ENCODE results near the gene NR3C1.

DNA sequence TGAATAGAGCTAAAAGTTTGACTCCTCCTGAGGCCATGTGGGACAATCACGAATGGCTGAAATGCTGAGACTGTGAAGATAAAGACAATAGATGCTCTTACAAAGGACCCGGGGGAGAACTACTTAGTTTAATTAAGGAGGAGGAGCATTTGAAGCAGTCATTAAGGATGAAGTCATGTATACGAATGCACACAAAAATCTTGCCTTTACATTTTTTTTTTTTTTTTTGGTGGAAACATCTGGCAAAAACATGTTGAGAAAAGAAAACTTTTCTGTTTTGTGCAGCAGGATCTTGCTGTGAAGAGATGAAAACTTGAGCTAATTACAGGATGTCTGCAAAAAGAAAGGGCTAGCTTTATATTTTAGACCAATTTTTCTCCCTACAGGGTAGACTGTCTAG lies 42.3 kb upstream of the NR3C1 start:
- TF ChIP-seq POLR2A (IDR thresholded peaks at IDR 0.05) (no peak), EP300 (IDR thresholded peaks at IDR 0.05) (no peak)
- TF ChIP-seq, protein P1, sequence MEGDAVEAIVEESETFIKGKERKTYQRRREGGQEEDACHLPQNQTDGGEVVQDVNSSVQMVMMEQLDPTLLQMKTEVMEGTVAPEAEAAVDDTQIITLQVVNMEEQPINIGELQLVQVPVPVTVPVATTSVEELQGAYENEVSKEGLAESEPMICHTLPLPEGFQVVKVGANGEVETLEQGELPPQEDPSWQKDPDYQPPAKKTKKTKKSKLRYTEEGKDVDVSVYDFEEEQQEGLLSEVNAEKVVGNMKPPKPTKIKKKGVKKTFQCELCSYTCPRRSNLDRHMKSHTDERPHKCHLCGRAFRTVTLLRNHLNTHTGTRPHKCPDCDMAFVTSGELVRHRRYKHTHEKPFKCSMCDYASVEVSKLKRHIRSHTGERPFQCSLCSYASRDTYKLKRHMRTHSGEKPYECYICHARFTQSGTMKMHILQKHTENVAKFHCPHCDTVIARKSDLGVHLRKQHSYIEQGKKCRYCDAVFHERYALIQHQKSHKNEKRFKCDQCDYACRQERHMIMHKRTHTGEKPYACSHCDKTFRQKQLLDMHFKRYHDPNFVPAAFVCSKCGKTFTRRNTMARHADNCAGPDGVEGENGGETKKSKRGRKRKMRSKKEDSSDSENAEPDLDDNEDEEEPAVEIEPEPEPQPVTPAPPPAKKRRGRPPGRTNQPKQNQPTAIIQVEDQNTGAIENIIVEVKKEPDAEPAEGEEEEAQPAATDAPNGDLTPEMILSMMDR (IDR thresholded peaks at IDR 0.05) = no peak

All from sigmoid colon (tissue), 4 donors.